KMS-11 (cell line): ENCODE data around the gene SDK1.

Experiments used
- H2AFZ ChIP-seq: fragments of 200-600 bp; sonication (generic); 2 replicates; pipeline ENCODE4 v1.6.1; 2016; ENCODE audit warnings: antibody characterized with exemption, mixed run types, low read depth
- H3K27ac ChIP-seq: fragments of 200-600 bp; sonication (generic); 2 replicates; pipeline ENCODE4 v1.6.1; 2016; ENCODE audit warnings: mild to moderate bottlenecking, mixed run types
- H3K27me3 ChIP-seq: fragments of 200-600 bp; sonication (generic); 2 replicates; pipeline ENCODE4 v1.6.1; 2017; ENCODE audit warnings: mild to moderate bottlenecking, low read depth, mixed run types, moderate library complexity; ENCODE audit not compliant: insufficient read depth
- H3K36me3 ChIP-seq: fragments of 200-600 bp; sonication (generic); 2 replicates; pipeline ENCODE4 v1.6.1; 2017; ENCODE audit warnings: mild to moderate bottlenecking, mixed run types; ENCODE audit not compliant: insufficient read depth
- H3K4me1 ChIP-seq: fragments of 200-600 bp; sonication (generic); 2 replicates; pipeline ENCODE4 v1.6.1; 2016; ENCODE audit warnings: mild to moderate bottlenecking, low read depth, mixed run types; ENCODE audit not compliant: poor library complexity, severe bottlenecking
- H3K4me2 ChIP-seq: fragments of 200-600 bp; sonication (generic); 2 replicates; pipeline ENCODE4 v1.7.0; 2016; ENCODE audit warnings: mild to moderate bottlenecking, mixed run types
- H3K4me3 ChIP-seq: fragments of 200-600 bp; sonication (generic); IDR thresholded peaks from 2 replicates; pipeline ENCODE4 v1.6.1; 2017; ENCODE audit warnings: low read depth, low read length, mixed read lengths; ENCODE audit not compliant: insufficient read depth
- H3K79me2 ChIP-seq: fragments of 200-600 bp; sonication (generic); 2 replicates; pipeline ENCODE4 v1.6.1; 2016; ENCODE audit warnings: low read depth, mixed run types; ENCODE audit not compliant: insufficient read depth
- H3K9ac ChIP-seq: fragments of 200-600 bp; sonication (generic); 2 replicates; pipeline ENCODE4 v1.6.1; 2016; ENCODE audit warnings: mild to moderate bottlenecking, mixed run types
- H4K20me1 ChIP-seq: fragments of 200-600 bp; sonication (generic); 2 replicates; pipeline ENCODE4 v1.6.1; 2016; ENCODE audit warnings: mild to moderate bottlenecking, mixed run types; ENCODE audit not compliant: insufficient read depth
- CTCF ChIP-seq: fragments of 200-600 bp; sonication (generic); conservative IDR thresholded peaks from 2 replicates; pipeline ENCODE4 v1.6.1; 2017; ENCODE audit warnings: low read depth, mild to moderate bottlenecking, antibody characterized with exemption, low read length, moderate library complexity, mixed read lengths

Gene SDK1

DNA sequence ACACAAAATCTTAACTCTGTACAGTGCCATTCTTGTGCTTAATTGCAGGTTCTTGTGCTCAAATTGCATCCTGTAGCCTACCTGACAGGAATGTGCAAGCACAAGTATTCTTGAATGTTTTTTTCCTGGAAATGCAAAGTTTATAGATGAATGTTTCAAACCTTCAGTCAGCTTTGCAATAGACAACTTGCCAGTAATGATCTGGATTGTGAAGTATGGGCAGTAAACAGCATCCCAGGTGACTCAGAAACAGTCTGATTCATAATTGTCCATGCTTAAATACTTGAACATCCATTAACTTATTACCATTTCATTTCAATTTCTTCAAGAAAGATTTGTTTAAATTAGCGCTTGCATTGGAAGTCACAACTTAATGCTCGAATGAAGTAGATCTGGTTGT is 347.2 kb downstream of the SDK1 start:
- Histone ChIP-seq H2AFZ (no peak overlapping the region), H3K79me2 (no peaks in the 10 kb centered on the region), H4K20me1 (no peaks in the 10 kb centered on the region), H3K4me1 (no peaks in the 10 kb centered on the region), H3K27me3 (no peaks in the 10 kb centered on the region), H3K36me3 (no peaks in the 10 kb centered on the region), H3K4me3 (no peak overlapping the region), H3K27ac (no peak overlapping the region), H3K9ac (no peak overlapping the region), H3K4me2 (no peak overlapping the region)
- no peak for TF ChIP-seq CTCF

DNA sequence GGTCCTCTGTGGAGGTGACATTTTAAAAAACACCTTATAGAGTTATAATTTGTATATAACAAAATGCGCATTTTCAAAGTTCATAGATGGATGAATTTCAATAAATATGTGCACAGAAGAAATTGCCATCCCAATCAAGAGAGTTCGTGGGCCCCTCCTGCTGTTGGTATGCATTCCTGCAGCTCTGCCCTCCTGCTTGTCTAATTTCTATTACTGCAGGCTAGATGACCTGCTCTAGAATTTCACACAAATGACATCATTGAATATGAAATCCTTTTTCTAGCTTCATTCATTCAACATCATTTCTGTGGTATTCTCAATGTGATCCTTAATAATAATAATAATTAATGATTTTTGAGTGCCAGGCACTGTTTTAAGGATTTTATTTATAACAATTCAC is 348.2 kb downstream of the SDK1 start:
- no peak overlapping the region for H2AFZ ChIP-seq
- H3K4me1 ChIP-seq = no peaks in the 10 kb centered on the region
- H4K20me1 ChIP-seq = no peaks in the 10 kb centered on the region
- H3K4me2 ChIP-seq = no peak overlapping the region
- H3K27ac ChIP-seq = no peak overlapping the region
- no peaks in the 10 kb centered on the region for H3K27me3 ChIP-seq
- no peaks in the 10 kb centered on the region for H3K79me2 ChIP-seq
- no peaks in the 10 kb centered on the region for H3K36me3 ChIP-seq
- H3K9ac ChIP-seq = no peak overlapping the region
- no peak overlapping the region for H3K4me3 ChIP-seq
- no peak for TF ChIP-seq CTCF

GRCh38 chr7:3649678-3650440 is 348.8 kb downstream of the SDK1 start:
- no peak for TF ChIP-seq CTCF
- no peak overlapping the region for H3K27ac ChIP-seq
- no peaks in the 10 kb centered on the region for H3K36me3 ChIP-seq
- H2AFZ ChIP-seq = no peak overlapping the region
- H4K20me1 ChIP-seq = no peaks in the 10 kb centered on the region
- no peaks in the 10 kb centered on the region for H3K79me2 ChIP-seq
- H3K9ac ChIP-seq = no peak overlapping the region
- H3K4me1 ChIP-seq = no peaks in the 10 kb centered on the region
- no peaks in the 10 kb centered on the region for H3K27me3 ChIP-seq
- no peak overlapping the region for H3K4me2 ChIP-seq
- no peak overlapping the region for H3K4me3 ChIP-seq

- TF ChIP-seq CTCF = no peak
- H3K27ac ChIP-seq = no peak overlapping the region
- no peaks in the 10 kb centered on the region for H3K79me2 ChIP-seq
Observed at GRCh38 chr7:3650844-3651243, 349.8 kb downstream of the SDK1 start.

More at GRCh38 chr7:3650844-3651243, 349.8 kb downstream of the SDK1 start:
- no peaks in the 10 kb centered on the region for H3K36me3 ChIP-seq
- no peaks in the 10 kb centered on the region for H3K27me3 ChIP-seq
- no peaks in the 10 kb centered on the region for H3K4me1 ChIP-seq
- no peak overlapping the region for H3K4me2 ChIP-seq
- no peak overlapping the region for H3K4me3 ChIP-seq
- H4K20me1 ChIP-seq = no peaks in the 10 kb centered on the region
- H2AFZ ChIP-seq = no peak overlapping the region
- no peak overlapping the region for H3K9ac ChIP-seq
